Stimulated activated naive B cell treated with anti-CD40 and anti-IgM and Interleukin-4, amounts not matched to agents 10 μg/mL and 1 μg/mL and 100 μg/mL, for 72 hours (primary cell): ENCODE data around the gene PDXK.

Source experiments
- ATAC-seq, 2 donors: fragments of 150-1000 bp; cut with Tn5 transposase; replicated peaks; 2 replicates each; pipeline ENCODE4 v1.10.0; 2021; ENCODE audit warnings: moderate library complexity in 1 of 2
- DNase-seq: peaks from one replicate; pipeline ENCODE4 v3.0.0; 2021
- H3K27ac Mint-ChIP-seq: one replicate; pipeline ENCODE4 v1.8.0; 2022; ENCODE audit warnings: mild to moderate bottlenecking, mixed read lengths
- H3K27me3 Mint-ChIP-seq, 2 donors: one replicate each; pipeline ENCODE4 v1.8.0; 2022; ENCODE audit warnings: mixed read lengths in 2 of 2
- H3K36me3 Mint-ChIP-seq, 2 donors: one replicate each; pipeline ENCODE4 v1.8.0; 2022; ENCODE audit warnings: mixed read lengths in 2 of 2, mild to moderate bottlenecking in 1 of 2
- H3K4me1 Mint-ChIP-seq, 2 donors: one replicate each; pipeline ENCODE4 v1.8.0; 2022; ENCODE audit warnings: mixed read lengths in 2 of 2, mild to moderate bottlenecking in 1 of 2
- H3K4me3 Mint-ChIP-seq, 2 donors: one replicate each; pipeline ENCODE4 v1.8.0; 2022; ENCODE audit warnings: mild to moderate bottlenecking in 2 of 2, mixed read lengths in 2 of 2, moderate library complexity in 1 of 2
- H3K9me3 Mint-ChIP-seq, 2 donors: one replicate each; pipeline ENCODE4 v1.8.0; 2022; ENCODE audit warnings: mixed read lengths in 2 of 2, mild to moderate bottlenecking in 1 of 2

Gene PDXK

DNA sequence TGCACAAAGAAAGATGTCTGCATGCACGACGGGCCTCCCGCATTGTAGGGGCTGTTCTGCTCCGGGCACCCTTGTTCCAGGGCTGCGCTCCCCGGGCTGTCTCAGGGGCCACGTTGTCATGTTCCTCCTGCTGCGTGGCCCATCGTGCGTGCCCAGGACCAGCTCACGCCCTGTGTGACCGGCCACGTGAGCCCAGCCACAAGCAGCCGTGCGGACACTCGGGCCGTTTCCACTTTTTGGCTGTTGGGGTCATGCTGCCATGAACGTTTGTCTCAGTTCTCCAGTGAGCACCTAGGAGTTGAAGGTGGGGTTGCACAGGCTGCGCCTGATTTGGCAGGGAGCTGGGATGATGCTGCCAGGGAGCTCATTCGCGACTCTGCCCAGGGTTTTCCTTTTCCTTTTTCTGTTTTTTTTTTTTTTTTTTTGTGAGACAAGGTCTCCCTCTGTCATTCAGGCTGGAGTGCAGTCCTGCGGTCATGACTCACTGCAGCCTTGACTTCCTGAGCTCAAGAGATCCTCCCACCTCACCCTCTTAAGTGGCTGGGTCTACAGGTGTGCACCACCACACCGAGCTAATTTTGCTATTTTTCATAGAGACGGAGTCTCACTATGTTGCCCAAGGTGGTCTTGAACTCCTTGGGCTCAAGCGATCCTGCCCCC, 17.4 kb downstream of the PDXK start:
- no peak overlapping the region for H3K27ac Mint-ChIP-seq

DNA sequence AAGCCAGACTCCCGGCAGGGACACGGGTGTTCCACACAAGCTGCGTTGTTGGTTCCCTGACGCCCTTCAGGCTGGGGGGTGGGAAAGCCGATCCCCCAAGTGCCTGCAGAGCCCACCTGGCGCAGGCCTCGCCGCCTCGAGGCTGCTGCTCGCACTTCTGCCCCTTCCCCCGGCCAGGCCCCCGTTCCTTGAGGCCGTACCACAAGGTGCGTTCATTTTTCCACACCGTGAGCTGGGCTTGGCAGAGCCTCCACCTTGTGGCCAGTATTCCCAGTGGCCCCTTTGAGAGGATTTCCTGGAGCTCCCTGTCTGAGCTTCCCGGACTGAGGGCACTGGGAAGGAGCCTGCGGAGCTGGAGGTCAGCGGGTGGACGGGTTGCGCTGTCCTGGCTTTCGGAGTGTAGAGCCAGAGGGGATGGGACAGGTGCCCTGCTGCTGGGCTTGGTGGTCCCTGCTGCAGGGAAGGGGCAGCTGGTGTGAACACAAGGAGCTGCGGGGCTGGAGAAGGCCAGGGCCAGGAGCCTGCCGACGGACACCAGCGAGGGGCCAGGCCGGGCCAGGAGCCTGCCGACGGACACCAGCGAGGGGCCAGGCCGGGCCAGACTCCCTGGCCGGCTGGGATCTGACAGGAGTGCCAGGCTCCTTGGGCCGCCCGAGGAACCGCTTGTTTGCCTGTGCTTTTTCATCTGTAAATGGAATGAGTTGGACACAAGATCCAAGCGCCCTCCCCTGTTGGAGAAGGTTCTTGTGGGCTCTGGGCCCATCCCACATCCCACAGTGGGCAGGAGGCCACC, 18.4 kb downstream of the PDXK start:
- Mint-ChIP-seq H3K4me3 (no peak overlapping the region), H3K9me3 (peaks cover 0 to 1% of the 10 kb centered on the region in 2 donors), H3K27me3 (no peaks in the 10 kb centered on the region), H3K4me1 (peaks cover 13 to 41% of the 10 kb centered on the region in 2 donors), H3K27ac (no peak overlapping the region), H3K36me3 (peaks cover 26 to 35% of the 10 kb centered on the region in 2 donors)
- no peak for ATAC-seq
- no peak for DNase-seq

More for the DNA sequence above, 17.4 kb downstream of the PDXK start:
- DNase-seq (no peak), ATAC-seq (no peak)
- Mint-ChIP-seq H3K4me3 (no peak overlapping the region), H3K9me3 (peaks cover 0 to 1% of the 10 kb centered on the region in 2 donors), H3K27me3 (no peaks in the 10 kb centered on the region), H3K36me3 (peaks cover 26 to 44% of the 10 kb centered on the region in 2 donors), H3K4me1 (peaks cover 17 to 44% of the 10 kb centered on the region in 2 donors)

DNA sequence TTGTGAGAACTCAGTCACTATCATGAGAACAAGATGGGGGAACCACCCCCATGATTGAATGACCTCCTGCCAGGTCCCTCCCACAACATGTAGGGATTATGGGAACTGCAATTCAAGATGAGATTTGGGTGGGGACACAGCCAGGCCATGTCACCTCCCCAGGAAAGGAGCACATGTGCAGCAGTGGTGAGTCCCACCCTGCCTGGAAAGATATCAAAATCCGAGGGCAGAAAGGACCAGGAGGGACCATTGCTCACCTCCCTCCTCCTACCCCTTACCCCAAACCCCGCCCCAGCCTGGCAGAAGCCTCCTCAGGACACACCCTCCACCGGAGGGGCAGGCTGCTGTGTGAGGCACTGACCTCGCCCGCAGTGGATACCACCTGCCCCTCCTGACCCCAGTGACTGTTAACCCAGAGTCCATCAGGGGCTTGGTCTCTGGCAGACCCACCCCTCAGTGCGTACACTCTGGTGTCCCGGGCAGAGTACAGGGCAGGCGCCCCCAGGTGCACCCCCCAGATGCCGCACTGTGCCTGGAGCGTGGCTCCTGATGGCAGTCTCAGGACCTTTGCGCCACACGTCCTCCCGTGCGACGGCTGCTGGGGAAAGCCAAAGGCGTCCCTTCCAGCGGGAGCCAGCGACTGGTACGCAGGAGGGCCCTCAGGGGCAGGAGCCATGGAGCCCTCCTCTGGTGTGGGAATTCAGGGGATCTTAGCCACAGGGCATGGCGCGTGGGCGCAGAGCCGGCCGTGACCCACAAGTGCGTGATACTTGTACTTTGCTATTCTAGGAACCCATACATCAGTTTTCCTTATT, 20.9 kb downstream of the PDXK start:
- H3K27ac Mint-ChIP-seq, result no peak overlapping the region
- peaks cover 27 to 41% of the 10 kb centered on the region in 2 donors for H3K36me3 Mint-ChIP-seq
- peak; percentile 36 to 57 for ATAC-seq
- no peak overlapping the region for H3K4me3 Mint-ChIP-seq
- peaks cover 7 to 33% of the 10 kb centered on the region in 2 donors for H3K4me1 Mint-ChIP-seq
- H3K9me3 Mint-ChIP-seq, result peaks cover 0 to 1% of the 10 kb centered on the region in 2 donors
- no peak for DNase-seq
- H3K27me3 Mint-ChIP-seq, result no peaks in the 10 kb centered on the region

DNA sequence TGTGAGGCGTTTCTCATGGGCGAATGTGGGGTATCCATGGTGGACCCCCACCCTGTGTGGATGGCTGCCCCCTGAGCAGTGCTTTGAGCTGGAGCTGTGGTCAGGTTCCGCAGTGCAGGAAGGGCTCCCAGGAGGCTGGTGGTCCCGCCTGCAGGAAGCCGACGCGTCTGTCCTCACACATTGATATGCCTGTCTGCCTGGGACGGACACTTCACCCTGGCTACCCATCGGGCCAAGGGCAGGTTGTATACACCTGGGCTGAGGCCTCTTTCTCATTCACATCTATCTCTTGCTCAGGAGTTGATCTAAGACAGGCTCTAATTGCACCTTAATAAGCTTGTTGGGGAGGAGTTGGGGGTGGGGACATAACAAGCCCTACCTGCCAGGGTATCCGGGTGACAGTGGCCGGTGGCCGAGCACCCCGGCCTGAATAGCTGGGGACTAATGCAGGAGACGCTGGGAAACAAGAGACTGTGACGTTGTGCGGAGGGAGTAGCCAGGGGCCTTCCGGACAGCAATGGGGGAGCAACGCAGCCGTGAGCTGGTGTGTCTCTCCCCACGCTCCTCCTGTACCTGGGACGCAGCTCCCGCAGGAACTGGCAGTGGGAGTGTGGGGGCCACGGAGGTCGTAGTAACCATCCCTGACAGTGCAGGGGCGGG, 21.7 kb downstream of the PDXK start:
- Mint-ChIP-seq H3K27ac (peak overlapping the region; percentile 81), H3K4me1 (peaks cover 7 to 33% of the 10 kb centered on the region in 2 donors)
- ATAC-seq, result peak; percentile 61 to 64

DNA sequence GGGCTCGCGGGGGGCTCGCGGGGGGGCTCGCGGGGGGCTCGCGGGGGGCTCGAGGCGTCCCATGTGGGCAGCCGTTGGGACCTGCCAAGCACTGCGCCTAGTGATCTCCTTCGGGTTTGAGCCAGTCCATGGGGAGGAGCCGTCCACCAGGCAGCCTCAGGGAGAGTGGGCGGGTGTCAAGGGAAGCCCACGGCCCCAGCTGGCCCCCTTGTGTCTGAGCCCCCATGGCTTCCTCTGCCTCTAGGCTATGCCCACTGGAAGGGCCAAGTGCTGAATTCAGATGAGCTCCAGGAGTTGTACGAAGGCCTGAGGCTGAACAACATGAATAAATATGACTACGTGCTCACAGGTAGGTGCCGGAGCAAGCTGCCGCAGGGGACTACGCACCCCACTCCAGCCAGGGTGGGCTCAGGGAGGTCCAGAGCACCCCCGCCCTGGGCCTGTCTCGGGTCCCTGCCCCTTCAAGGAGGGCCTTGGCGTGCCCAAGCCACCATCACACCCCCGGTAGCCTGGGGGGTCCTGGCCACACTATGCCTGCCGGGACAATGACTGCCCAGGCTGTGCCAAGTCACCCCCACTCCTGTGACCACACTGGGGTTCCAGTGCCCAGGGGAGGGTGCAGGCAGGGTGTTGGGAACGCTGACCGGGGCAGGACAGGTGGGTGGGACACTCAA, 22.6 kb downstream of the PDXK start:
- peaks cover 35 to 49% of the 10 kb centered on the region in 2 donors for H3K36me3 Mint-ChIP-seq
- DNase-seq (no peak), ATAC-seq (no peak)
- H3K4me3 Mint-ChIP-seq, result no peak overlapping the region
- no peaks in the 10 kb centered on the region for H3K27me3 Mint-ChIP-seq
- no peak overlapping the region for H3K27ac Mint-ChIP-seq
- H3K4me1 Mint-ChIP-seq, result peaks cover 7 to 23% of the 10 kb centered on the region in 2 donors
- peaks cover 0 to 1% of the 10 kb centered on the region in 2 donors for H3K9me3 Mint-ChIP-seq

More for the DNA sequence above, 21.7 kb downstream of the PDXK start:
- H3K9me3 Mint-ChIP-seq, result peaks cover 0 to 1% of the 10 kb centered on the region in 2 donors
- H3K36me3 Mint-ChIP-seq, result peaks cover 31 to 49% of the 10 kb centered on the region in 2 donors
- peak overlapping the region; percentile 62 to 65 for H3K4me3 Mint-ChIP-seq
- no peak for DNase-seq
- no peaks in the 10 kb centered on the region for H3K27me3 Mint-ChIP-seq

DNA sequence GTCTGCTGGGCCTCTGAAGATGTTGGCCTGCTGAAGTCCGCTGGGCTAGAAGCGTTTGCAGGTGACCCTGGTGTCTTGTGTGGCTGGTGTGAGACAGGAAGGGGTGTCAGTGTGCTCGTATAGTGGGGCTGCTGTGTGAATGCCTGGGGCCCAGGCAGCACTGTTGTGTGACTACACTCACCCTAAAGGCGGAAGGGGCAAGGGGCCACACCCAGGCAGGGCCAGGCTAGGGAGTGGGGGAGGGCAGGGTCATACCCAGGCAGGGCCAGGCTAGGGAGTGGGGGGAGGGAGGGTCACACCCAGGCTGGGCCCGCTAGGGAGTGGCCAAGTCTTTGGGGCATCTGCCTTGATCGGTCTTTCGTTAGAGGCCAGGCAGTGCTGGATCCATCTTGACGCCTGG, 25.0 kb downstream of the PDXK start:
- no peak overlapping the region for H3K4me3 Mint-ChIP-seq
- peaks cover 0 to 1% of the 10 kb centered on the region in 2 donors for H3K9me3 Mint-ChIP-seq
- H3K27ac Mint-ChIP-seq, result no peak overlapping the region
- no peak for ATAC-seq
- H3K36me3 Mint-ChIP-seq, result peaks cover 43 to 54% of the 10 kb centered on the region in 2 donors
- H3K4me1 Mint-ChIP-seq, result peaks cover 7 to 17% of the 10 kb centered on the region in 2 donors
- no peak for DNase-seq
- no peaks in the 10 kb centered on the region for H3K27me3 Mint-ChIP-seq

DNA sequence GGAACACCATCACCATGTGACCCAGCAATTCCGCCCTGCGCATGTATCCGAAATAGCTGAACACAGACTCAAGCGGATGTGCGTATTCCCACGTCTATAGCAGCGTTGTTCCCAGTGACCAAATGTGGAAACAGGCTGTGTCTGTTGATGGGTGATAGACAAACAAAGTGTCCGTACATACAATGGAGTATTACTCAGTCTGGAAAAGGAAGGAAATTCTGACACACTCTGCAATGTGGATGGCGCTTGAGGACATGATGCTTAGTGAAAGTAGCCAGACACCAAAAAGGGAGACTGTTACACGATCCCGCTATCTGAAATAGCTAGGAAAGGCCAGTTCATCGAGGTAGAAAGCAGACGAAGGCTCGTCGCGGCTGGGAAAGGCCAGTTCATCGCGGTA, 25.8 kb downstream of the PDXK start:
- H3K9me3 Mint-ChIP-seq, result no peaks in the 10 kb centered on the region
- no peaks in the 10 kb centered on the region for H3K27me3 Mint-ChIP-seq
- H3K4me1 Mint-ChIP-seq, result peaks cover 5 to 11% of the 10 kb centered on the region in 2 donors
- no peak for DNase-seq
- peaks cover 42 to 51% of the 10 kb centered on the region in 2 donors for H3K36me3 Mint-ChIP-seq
- H3K4me3 Mint-ChIP-seq, result no peak overlapping the region
- no peak for ATAC-seq
- no peak overlapping the region for H3K27ac Mint-ChIP-seq

DNA sequence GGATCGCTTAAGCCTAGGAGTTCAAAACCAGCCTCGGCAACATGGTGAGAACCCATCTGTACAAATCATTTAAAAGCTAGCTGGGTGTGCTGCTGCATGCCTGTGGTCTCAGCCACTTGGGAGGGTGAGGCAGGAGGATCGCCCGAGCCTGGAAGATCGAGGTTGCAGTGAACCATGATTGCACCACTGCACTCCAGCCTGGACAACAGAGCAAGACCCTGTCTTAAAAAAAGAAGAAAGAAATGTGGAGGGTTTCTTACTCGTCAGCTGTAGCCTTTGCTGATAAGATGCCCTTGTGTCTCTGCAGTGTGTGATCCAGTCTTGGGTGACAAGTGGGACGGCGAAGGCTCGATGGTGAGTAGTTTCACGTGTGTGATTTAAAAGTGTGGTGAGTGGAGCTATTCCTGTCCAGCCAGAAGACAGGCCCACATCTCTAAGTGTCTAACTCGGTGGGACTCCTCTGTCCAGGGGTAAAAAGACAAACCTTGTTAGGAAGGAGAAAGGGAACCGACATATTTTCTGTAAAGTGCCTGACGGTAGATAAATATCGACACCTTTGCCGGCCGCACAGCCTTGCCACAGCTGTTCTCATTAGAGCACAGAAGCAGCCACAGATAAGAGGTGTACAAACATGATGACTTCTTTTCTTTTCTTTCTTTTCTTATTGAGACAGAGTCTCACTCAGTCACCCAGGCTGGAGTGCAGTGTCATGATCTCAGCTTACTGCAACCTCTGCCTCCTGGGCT, 27.0 kb downstream of the PDXK start:
- Mint-ChIP-seq H3K9me3 (no peaks in the 10 kb centered on the region), H3K36me3 (peaks cover 46 to 55% of the 10 kb centered on the region in 2 donors), H3K27ac (no peak overlapping the region), H3K27me3 (no peaks in the 10 kb centered on the region), H3K4me3 (no peak overlapping the region), H3K4me1 (peaks cover under 1 to 2% of the 10 kb centered on the region in 2 donors)
- no peak for ATAC-seq
- no peak for DNase-seq

DNA sequence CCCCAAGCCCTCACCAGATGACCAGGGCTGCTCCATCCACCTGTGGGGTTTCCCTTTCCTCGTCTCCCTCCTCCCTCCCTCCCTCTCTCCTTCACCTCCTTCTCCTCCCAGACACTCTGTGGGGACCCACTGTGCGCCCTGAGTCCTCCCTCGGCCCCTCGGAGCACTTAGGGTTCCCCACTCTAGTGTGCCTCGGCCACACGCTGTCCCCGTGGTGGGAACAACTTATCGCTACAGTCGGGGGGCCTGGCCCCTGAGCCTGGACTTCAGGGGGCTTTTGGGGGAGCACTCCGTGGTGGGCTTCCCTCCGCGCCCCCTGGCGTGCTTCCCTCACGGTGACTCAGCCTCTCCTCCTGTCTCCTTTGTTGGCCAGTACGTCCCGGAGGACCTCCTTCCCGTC, 29.7 kb downstream of the PDXK start:
- Mint-ChIP-seq H3K4me1 (peaks cover 0 to 2% of the 10 kb centered on the region in 2 donors), H3K9me3 (no peaks in the 10 kb centered on the region), H3K36me3 (peaks cover 62 to 69% of the 10 kb centered on the region in 2 donors)

DNA sequence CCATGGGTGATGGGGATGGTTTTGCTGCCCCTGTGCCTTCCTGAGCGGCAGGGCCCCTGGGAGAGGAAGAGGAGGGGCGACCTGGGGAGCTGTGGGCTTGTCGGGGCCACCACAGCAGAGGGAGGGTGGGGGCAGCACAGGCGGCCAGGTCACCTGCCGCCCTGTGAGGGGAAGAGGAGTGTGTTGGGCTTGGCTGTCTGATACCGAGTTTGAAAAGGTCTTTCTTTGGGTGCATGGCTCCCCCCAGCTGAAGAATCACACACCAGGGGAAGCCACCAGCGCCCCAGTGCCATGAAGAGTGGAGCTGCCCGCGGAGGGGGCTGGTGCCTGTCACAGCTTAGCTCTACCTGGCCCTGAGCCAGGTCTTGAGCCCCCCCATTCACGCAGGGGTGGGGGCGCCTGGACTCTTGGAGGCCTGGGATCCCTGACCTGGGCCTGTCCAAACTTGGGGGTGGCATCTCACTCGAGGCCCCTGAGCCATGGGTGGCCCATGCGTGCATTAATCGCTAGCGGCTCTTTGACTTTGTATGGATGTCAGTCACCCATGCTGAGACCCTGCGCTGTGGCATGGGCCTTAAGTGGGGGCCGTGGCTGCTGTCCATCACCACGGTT, 30.8 kb downstream of the PDXK start:
- DNase-seq (no peak), ATAC-seq (no peak)
- Mint-ChIP-seq H3K4me3 (no peak overlapping the region), H3K27ac (peak overlapping the region; percentile 59), H3K9me3 (peaks cover 0 to 3% of the 10 kb centered on the region in 2 donors), H3K27me3 (no peaks in the 10 kb centered on the region), H3K36me3 (peaks cover 64 to 69% of the 10 kb centered on the region in 2 donors), H3K4me1 (peaks cover 0 to 2% of the 10 kb centered on the region in 2 donors)

More for the DNA sequence above, 29.7 kb downstream of the PDXK start:
- Mint-ChIP-seq H3K4me3 (no peak overlapping the region), H3K27me3 (no peaks in the 10 kb centered on the region), H3K27ac (no peak overlapping the region)
- DNase-seq (no peak), ATAC-seq (no peak)

DNA sequence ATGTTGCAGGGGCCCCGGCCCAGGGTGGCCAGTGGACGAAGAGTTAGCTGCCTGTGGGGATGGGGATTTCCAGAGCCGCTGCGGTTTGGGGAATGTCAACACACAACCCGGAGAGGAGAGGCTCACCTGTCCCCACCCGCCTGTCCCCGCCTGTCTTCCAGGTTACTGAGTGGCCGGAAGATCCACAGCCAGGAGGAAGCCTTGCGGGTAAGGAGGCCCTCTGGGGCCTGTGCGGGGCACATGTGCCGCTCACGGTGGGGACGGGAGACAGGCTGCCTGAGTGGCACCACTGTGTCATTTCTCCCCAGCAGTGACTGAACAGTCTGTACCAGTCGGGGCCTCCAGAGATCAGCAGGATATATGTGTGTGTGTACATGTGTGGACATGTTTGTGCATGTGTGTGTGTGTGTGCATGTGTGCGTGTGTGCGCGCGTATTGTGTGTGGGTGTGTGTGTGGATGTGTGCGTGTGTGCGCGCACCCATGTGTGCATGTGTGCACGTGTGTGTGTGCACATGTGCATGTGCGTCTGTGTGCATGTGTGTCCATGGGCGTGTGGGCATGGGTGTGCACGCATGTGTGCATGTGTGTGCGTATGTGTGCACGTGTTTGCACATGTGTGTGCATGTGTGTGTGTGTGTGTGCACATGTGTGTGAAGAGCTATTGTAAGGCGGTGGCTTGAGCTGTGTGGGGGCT, 31.6 kb downstream of the PDXK start:
- peaks cover 64 to 66% of the 10 kb centered on the region in 2 donors for H3K36me3 Mint-ChIP-seq
- no peak overlapping the region for H3K27ac Mint-ChIP-seq
- peaks cover 0 to 3% of the 10 kb centered on the region in 2 donors for H3K9me3 Mint-ChIP-seq
- no peak for ATAC-seq
- no peak overlapping the region for H3K4me3 Mint-ChIP-seq
- DNase-seq, result no peak
- peaks cover 0 to 2% of the 10 kb centered on the region in 2 donors for H3K4me1 Mint-ChIP-seq
- no peaks in the 10 kb centered on the region for H3K27me3 Mint-ChIP-seq

DNA sequence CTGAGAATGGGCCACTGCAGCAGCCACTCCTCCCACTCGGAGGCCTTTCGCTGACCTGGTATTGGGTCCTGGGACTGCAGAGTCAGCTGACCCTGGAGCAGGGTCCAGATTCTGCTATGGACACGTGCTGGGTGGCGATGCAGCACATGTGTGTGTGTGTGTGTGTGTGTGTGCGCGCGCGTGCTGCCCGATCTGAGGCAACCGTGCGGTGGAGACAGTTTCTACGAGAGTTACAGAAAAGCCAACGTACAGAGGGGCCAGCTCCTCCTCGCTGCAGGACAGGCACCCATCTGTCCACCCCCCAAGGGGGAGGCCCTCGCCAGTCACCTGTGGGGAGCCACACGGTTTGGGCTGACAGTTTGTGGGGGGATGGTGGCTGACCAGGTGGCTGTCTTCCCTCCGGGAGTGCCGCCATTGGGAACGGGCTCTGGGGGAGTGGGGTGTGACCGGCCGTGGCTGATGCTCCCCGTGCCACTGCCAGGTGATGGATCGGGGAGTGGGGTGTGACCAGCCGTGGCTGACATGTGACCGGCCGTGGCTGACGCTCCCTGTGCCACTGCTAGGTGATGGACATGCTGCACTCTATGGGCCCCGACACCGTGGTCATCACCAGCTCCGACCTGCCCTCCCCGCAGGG, 33.1 kb downstream of the PDXK start:
- ATAC-seq, result no peak
- no peak overlapping the region for H3K27ac Mint-ChIP-seq
- peaks cover 0 to 3% of the 10 kb centered on the region in 2 donors for H3K9me3 Mint-ChIP-seq
- H3K36me3 Mint-ChIP-seq, result peaks cover 57 to 66% of the 10 kb centered on the region in 2 donors
- peaks cover 0 to 2% of the 10 kb centered on the region in 2 donors for H3K4me1 Mint-ChIP-seq
- DNase-seq, result no peak
- no peaks in the 10 kb centered on the region for H3K27me3 Mint-ChIP-seq
- no peak overlapping the region for H3K4me3 Mint-ChIP-seq
